ENCODE results near the gene NCKAP5.

Gene NCKAP5

DNA sequence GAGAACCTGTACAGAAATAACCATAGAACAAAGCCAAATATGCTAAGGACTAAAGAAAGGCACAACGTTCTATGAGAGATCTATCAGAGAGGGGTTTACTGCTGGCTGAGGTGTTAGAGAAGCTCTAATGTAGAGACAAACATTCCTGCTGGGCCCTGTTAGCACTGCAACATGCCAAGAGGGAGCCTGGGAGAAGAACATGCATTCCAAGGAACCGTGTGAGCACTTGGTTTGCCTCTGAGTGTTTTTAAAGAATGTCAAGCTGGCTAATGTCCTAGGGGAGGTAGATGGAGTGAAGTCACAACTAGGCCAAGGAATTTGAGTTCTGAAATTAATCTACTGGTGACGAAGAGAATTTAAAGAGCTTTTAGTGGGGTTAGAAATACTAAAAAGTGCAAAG, 514.0 kb downstream of the NCKAP5 start:
- no peaks in the 10 kb centered on the region for H3K27me3 Mint-ChIP-seq (ENCODE audit: low read depth)
- H3K36me3 Mint-ChIP-seq (ENCODE audit: low read depth) = no peaks in the 10 kb centered on the region
- DNase-seq (ENCODE audit: low spot score) = no peak
- no peak overlapping the region for H3K4me3 Mint-ChIP-seq
- H3K9me3 Mint-ChIP-seq = no peaks in the 10 kb centered on the region
- no peaks in the 10 kb centered on the region for H3K4me1 Mint-ChIP-seq (ENCODE audit: low read depth)
- no peak overlapping the region for H3K27ac Mint-ChIP-seq

DNA sequence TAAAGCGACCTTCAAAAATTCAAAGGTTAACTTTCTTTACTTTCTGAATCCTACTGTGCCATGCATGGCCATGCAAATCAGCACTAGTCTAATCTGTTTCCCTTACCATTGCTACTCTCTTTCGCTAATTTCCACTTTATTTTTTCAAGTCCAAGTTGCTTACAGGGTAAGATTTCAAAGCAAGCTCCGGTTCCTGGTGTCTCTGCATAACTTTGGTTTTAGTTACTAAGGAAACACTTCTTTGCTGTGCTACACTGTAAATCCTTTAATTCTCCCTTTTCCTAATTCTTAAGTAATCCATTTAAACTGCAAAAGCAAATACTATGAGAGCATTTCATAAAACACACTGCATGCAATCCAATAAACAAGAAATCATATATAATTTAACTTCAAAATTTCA, 514.7 kb downstream of the NCKAP5 start:
- Mint-ChIP-seq H3K9me3 (no peaks in the 10 kb centered on the region), H3K36me3 (ENCODE audit: low read depth) (no peaks in the 10 kb centered on the region), H3K27me3 (ENCODE audit: low read depth) (no peaks in the 10 kb centered on the region), H3K4me3 (no peak overlapping the region), H3K27ac (no peak overlapping the region), H3K4me1 (ENCODE audit: low read depth) (no peaks in the 10 kb centered on the region)
- DNase-seq (ENCODE audit: low spot score) = no peak

DNA sequence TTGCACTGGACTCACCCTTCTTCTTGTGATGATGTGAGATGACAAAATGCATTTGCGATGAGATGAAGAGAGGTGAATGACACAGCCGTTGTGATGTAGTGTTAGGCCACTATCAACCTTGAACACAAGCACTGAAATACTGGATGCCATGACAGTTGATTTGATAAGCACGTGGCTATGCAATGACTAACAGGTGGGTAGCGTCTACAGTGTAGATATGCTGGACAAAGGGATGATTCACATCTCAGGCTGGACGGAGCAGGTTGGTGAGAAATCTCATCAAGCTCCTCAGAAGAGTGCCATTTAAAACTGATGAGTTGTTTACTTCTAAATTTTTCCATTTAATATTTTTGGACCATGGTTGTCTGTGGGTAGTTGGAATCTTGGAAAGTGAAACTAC, 522.5 kb downstream of the NCKAP5 start:
- DNase-seq (ENCODE audit: low spot score) = no peak
- Mint-ChIP-seq H3K4me1 (ENCODE audit: low read depth) (no peaks in the 10 kb centered on the region), H3K9me3 (no peaks in the 10 kb centered on the region), H3K4me3 (no peak overlapping the region), H3K36me3 (ENCODE audit: low read depth) (no peaks in the 10 kb centered on the region), H3K27ac (no peak overlapping the region), H3K27me3 (ENCODE audit: low read depth) (no peaks in the 10 kb centered on the region)

DNA sequence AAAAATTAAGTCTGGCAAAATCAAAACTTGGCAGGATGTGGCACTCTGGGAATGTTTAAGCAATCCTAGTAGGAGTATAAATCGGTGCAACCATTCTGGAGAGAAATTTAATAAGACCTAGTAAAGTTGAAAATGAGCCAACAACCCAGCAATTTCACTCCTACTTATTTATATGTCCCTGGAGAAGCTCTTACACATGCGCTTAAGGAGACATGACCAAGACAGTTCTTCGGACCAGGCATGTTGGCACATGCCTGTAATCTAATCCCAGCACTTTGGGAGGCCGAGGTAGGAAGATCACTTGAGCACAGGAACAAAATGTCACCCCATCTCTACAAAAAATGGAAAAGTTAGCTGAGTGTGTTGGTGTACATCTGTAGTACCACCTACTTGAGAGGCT, 523.7 kb downstream of the NCKAP5 start:
- Mint-ChIP-seq H3K27ac (no peak overlapping the region), H3K4me3 (no peak overlapping the region), H3K4me1 (ENCODE audit: low read depth) (no peaks in the 10 kb centered on the region), H3K27me3 (ENCODE audit: low read depth) (no peaks in the 10 kb centered on the region), H3K9me3 (no peaks in the 10 kb centered on the region), H3K36me3 (ENCODE audit: low read depth) (no peaks in the 10 kb centered on the region)
- DNase-seq (ENCODE audit: low spot score) = no peak

DNA sequence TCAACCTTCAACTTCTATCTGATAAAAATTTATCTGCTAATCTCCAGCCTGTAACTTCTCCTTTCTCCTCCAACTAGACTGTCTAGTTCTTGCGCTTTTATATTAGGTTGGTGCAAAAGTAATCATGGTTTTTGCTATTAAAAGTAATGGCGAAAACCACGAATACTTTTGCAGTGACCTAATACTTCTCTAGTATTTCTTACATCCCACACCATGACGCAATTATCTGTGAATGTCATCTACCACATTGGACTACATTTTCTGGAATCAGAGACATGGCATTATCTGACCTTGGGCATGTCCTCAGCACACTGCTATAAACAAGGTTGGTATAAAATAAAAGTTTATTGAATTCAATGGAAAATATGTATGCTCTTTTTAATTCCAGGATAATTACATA, 528.1 kb downstream of the NCKAP5 start:
- H3K27ac Mint-ChIP-seq = no peak overlapping the region
- H3K27me3 Mint-ChIP-seq (ENCODE audit: low read depth) = no peaks in the 10 kb centered on the region
- H3K4me1 Mint-ChIP-seq (ENCODE audit: low read depth) = no peaks in the 10 kb centered on the region
- no peak for DNase-seq (ENCODE audit: low spot score)
- H3K36me3 Mint-ChIP-seq (ENCODE audit: low read depth) = no peaks in the 10 kb centered on the region
- H3K9me3 Mint-ChIP-seq = peaks cover 14% of the 10 kb centered on the region
- no peak overlapping the region for H3K4me3 Mint-ChIP-seq

DNA sequence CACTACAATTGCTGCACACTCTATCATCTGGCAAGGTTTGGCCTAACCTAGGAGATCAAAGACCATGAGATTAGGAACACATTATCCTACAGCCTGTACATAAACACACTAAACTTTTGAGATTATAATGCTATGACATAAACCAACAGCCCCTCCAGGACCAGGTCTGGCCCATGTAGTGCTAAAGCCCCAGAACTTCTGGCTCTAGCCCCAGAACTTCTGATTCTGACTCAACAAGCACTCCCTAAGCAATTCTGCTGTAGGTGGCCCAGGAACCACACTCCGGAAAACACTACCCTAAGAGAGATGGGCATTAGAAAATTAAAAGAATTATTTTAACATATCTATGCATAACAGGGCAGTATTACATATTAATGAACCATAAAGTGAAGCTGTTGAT, 528.7 kb downstream of the NCKAP5 start:
- peaks cover 19% of the 10 kb centered on the region for H3K9me3 Mint-ChIP-seq
- H3K4me3 Mint-ChIP-seq = no peak overlapping the region
- H3K4me1 Mint-ChIP-seq (ENCODE audit: low read depth) = no peaks in the 10 kb centered on the region
- DNase-seq (ENCODE audit: low spot score) = no peak
- no peaks in the 10 kb centered on the region for H3K27me3 Mint-ChIP-seq (ENCODE audit: low read depth)
- H3K27ac Mint-ChIP-seq = no peak overlapping the region
- H3K36me3 Mint-ChIP-seq (ENCODE audit: low read depth) = no peaks in the 10 kb centered on the region

DNA sequence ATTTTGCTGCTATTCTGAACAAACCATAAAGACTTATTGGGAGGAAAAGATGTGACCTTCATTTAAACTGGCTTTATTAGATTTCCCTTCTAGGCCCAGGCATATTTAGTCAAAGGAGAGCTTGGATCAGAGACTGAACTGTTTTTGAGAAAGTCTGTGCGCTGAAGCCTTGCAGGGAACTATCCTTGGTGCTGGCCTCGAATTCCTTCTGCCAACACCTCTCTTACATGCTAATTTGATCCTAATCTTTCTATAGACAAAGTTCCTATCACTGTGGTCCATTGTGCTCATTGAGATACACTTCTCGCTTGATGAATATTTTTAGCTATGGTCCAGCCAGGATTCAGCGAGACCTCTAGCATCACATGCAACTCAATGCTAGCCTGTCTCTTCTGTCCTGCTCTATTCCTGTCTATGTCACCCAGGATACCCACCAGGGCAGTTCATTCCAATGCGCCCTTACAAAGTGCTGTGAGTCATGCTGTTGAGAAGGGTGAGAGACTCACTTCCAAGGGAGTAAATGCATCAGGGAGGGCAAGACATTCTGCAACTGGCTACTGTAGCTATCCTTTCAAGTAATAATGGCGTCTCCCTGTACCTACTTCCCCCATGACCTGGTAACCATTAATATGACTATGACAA, 541.6 kb downstream of the NCKAP5 start:
- no peaks in the 10 kb centered on the region for H3K9me3 Mint-ChIP-seq
- no peaks in the 10 kb centered on the region for H3K27me3 Mint-ChIP-seq (ENCODE audit: low read depth)
- DNase-seq (ENCODE audit: low spot score) = no peak
- no peaks in the 10 kb centered on the region for H3K4me1 Mint-ChIP-seq (ENCODE audit: low read depth)
- H3K36me3 Mint-ChIP-seq (ENCODE audit: low read depth) = no peaks in the 10 kb centered on the region
- no peak overlapping the region for H3K27ac Mint-ChIP-seq
- H3K4me3 Mint-ChIP-seq = no peak overlapping the region

DNA sequence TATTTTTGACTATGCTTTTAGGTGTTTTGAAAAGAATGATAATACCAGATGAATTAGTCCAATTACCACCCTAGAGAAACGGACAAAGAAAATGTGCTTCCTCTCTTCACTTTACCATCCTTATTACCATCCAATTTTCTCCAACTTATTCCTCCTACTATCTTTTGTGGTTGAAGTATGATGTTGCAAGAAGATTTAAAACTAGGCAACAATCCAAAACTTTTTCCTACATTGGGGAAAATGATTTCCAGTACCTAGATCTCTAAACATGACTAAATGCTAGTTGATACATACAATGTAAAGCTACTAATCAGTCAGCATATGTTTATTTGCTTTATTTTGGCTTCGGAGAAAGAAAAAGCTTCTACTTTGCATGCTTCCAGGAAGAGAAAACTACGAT, 543.3 kb downstream of the NCKAP5 start:
- no peak for DNase-seq (ENCODE audit: low spot score)
- Mint-ChIP-seq H3K27me3 (ENCODE audit: low read depth) (no peaks in the 10 kb centered on the region), H3K36me3 (ENCODE audit: low read depth) (no peaks in the 10 kb centered on the region), H3K4me1 (ENCODE audit: low read depth) (no peaks in the 10 kb centered on the region), H3K9me3 (no peaks in the 10 kb centered on the region), H3K4me3 (no peak overlapping the region), H3K27ac (no peak overlapping the region)

DNA sequence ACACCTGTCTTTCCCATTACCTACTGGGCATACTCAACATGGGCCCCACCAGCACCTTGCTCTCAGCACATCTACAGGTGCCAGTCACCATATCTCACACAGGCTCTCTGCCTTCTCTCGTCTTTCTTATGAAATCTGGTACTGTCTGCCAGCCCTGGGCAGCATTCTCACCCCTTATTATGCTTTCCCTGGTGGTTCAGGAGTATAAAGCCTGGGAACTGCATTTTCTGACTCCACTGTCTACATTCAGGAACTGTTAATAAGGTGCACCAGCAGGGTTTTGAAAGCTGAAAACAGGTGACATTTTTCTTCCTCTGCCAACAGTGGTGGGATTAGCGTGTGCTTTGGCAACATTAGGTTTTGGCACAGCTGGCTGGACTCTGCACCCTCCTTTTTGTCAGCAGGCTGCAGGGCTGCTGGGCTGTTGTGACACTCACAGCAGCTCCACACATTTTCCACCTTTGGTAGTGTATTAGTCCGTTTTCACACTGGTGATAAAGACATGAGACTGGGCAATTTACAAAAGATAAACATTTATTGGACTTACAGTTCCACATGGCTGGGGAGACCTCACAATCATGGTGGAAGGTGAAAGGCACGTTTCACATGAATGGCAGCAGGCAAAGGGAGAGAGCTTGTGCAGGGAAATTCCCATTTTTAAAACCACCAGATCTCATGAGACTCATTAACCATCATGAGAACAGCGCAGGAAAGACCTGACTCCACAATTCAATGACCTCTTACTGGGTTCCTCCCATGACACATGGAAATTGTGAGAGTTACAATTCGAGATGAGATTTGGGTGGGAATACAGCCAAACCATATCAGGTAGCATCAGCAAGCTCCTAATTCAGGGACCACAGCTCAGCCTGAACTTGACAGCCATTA, 555.2 kb downstream of the NCKAP5 start:
- no peak overlapping the region for H3K4me3 Mint-ChIP-seq
- no peak overlapping the region for H3K27ac Mint-ChIP-seq
- DNase-seq (ENCODE audit: low spot score) = no peak
- H3K27me3 Mint-ChIP-seq (ENCODE audit: low read depth) = no peaks in the 10 kb centered on the region
- H3K9me3 Mint-ChIP-seq = peaks cover 3% of the 10 kb centered on the region
- H3K36me3 Mint-ChIP-seq (ENCODE audit: low read depth) = no peaks in the 10 kb centered on the region
- H3K4me1 Mint-ChIP-seq (ENCODE audit: low read depth) = no peaks in the 10 kb centered on the region

DNA sequence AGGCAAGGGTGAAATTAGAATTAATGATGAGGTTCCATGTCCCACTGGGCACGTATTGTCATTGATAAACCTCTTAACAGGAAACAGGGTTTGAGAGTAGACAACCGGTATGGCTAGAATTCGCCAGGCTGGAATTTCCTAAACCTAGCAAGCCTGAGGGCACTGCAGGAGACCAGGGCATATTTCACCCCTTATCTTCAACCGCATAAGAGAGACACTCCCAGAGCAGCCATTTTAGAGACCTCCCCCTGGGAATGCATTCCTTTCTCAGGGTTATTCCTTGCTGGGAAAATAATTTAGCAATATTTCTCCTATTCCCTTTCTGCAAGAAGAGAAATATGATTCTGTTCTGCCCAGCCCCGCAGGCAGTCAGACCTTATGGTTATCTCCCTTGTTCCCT, 563.6 kb downstream of the NCKAP5 start:
- Mint-ChIP-seq H3K4me1 (ENCODE audit: low read depth) (no peaks in the 10 kb centered on the region), H3K27me3 (ENCODE audit: low read depth) (no peaks in the 10 kb centered on the region), H3K4me3 (no peak overlapping the region), H3K27ac (no peak overlapping the region), H3K9me3 (peaks cover 28% of the 10 kb centered on the region), H3K36me3 (ENCODE audit: low read depth) (no peaks in the 10 kb centered on the region)
- DNase-seq (ENCODE audit: low spot score) = no peak

DNA sequence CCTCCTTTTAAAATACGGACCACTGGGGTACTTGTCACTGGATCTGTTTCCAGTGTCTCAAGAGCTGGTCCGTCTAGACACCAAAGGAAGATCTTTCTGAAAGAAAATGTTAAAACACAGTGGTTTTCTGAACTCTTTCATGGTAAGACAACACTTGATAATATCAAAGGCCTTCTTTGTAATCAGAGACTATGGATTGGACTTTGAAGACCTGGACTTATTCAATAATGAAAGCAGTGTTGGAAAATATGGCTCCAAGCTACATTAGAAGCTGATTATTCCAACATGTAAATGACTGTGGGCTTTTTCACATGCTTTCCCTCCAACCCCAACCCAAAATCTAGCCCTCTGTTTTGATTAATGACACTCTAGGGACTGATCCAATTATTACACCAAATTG, 568.8 kb downstream of the NCKAP5 start:
- no peaks in the 10 kb centered on the region for H3K27me3 Mint-ChIP-seq (ENCODE audit: low read depth)
- no peaks in the 10 kb centered on the region for H3K4me1 Mint-ChIP-seq (ENCODE audit: low read depth)
- H3K9me3 Mint-ChIP-seq = peaks cover 23% of the 10 kb centered on the region
- no peaks in the 10 kb centered on the region for H3K36me3 Mint-ChIP-seq (ENCODE audit: low read depth)
- no peak overlapping the region for H3K27ac Mint-ChIP-seq
- DNase-seq (ENCODE audit: low spot score) = no peak
- H3K4me3 Mint-ChIP-seq = no peak overlapping the region

DNA sequence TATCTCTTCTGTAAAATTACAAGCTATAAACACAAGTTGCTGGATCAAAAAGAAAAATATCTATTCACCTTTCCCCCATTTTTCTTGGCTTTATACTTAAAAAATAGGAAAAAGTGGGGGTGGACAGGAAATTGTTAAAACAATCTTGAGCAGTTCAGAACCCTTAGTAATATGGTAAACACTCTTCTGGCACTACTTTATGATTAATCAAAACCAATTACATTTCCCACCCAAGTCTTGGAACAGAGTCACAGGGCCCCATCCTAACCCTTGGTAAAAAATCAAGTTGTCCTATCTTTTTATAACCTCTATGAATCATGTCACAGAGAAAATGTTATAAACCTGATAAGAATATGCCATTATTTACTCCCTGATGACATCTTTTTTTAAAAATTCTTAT, 570.0 kb downstream of the NCKAP5 start:
- H3K4me3 Mint-ChIP-seq = no peak overlapping the region
- no peaks in the 10 kb centered on the region for H3K27me3 Mint-ChIP-seq (ENCODE audit: low read depth)
- no peaks in the 10 kb centered on the region for H3K36me3 Mint-ChIP-seq (ENCODE audit: low read depth)
- DNase-seq (ENCODE audit: low spot score) = no peak
- H3K27ac Mint-ChIP-seq = no peak overlapping the region
- H3K9me3 Mint-ChIP-seq = peaks cover 11% of the 10 kb centered on the region
- no peaks in the 10 kb centered on the region for H3K4me1 Mint-ChIP-seq (ENCODE audit: low read depth)

DNA sequence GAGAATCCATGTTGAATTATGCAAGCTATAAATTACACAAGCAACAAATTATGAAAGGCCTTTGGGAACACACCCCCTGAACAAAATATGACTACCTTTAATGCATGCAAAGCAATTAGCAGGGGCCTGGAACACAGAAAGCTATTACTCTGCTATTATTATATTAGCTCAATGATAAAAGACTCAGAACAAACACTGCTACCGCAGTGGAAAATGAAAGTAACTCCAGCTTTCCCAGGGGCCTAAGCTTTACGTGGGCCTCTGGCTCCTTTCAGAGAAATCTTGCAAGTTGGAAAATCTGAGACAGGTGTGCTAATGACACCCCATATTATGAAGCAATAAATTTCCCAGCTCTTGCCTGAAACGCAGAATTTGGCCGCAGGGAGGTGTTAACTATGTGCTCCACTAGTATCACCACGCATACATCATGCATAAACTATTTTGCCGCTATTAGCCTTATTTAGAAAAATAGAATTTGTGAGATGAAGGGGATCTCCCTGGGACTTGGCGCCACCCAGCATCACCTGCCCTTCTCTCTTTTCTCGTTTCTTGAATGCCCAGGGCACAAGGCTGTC, 576.7 kb downstream of the NCKAP5 start:
- no peak overlapping the region for H3K27ac Mint-ChIP-seq
- H3K4me3 Mint-ChIP-seq = no peak overlapping the region
- no peaks in the 10 kb centered on the region for H3K27me3 Mint-ChIP-seq (ENCODE audit: low read depth)
- H3K4me1 Mint-ChIP-seq (ENCODE audit: low read depth) = no peaks in the 10 kb centered on the region
- no peaks in the 10 kb centered on the region for H3K36me3 Mint-ChIP-seq (ENCODE audit: low read depth)
- no peak for DNase-seq (ENCODE audit: low spot score)
- H3K9me3 Mint-ChIP-seq = no peaks in the 10 kb centered on the region

DNA sequence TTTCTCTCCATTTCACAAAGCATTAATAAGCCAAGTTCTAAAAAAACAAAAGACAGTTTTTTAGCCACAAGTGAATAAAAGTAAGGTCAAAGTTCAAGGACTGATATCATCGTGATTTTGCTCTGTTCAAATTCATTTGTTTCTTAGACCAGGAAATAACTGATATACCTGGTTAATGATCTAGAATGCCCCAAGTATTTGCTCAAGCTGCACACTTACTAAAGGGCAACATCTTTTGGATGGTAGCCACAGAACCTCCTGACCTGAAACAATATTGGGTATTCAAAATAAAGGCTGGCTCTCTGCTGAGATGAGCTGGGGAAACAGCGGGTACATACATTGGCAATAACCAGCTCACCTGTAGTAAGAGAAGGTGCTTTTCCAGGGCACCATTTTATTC, 583.5 kb downstream of the NCKAP5 start:
- no peaks in the 10 kb centered on the region for H3K4me1 Mint-ChIP-seq (ENCODE audit: low read depth)
- no peak for DNase-seq (ENCODE audit: low spot score)
- no peaks in the 10 kb centered on the region for H3K27me3 Mint-ChIP-seq (ENCODE audit: low read depth)
- H3K4me3 Mint-ChIP-seq = no peak overlapping the region
- H3K36me3 Mint-ChIP-seq (ENCODE audit: low read depth) = no peaks in the 10 kb centered on the region
- H3K9me3 Mint-ChIP-seq = no peaks in the 10 kb centered on the region
- H3K27ac Mint-ChIP-seq = no peak overlapping the region
